HUES64 (cell line): ENCODE data around the gene EPHX1.

Experiments used
- H3K27ac ChIP-seq: 2 replicates; pipeline ENCODE4 v1.7.0; 2013; ENCODE audit warnings: low read depth, low read length, inconsistent platforms
- H3K27me3 ChIP-seq: 2 replicates; pipeline ENCODE4 v1.6.1; 2013; ENCODE audit warnings: mild to moderate bottlenecking, low read length; ENCODE audit not compliant: insufficient read depth
- H3K36me3 ChIP-seq: 2 replicates; pipeline ENCODE4 v1.6.1; 2013; ENCODE audit warnings: mild to moderate bottlenecking, low read length; ENCODE audit not compliant: insufficient read depth
- H3K4me1 ChIP-seq: 2 replicates; pipeline ENCODE4 v1.6.1; 2013; ENCODE audit warnings: mild to moderate bottlenecking, low read length, moderate library complexity; ENCODE audit not compliant: insufficient read depth
- H3K4me3 ChIP-seq: 2 replicates; pipeline ENCODE4 v1.5.1; 2013; ENCODE audit warnings: mild to moderate bottlenecking, low read length, moderate library complexity
- H3K9ac ChIP-seq: 2 replicates; pipeline ENCODE4 v1.6.1; 2013; ENCODE audit warnings: mild to moderate bottlenecking, low read depth, low read length
- H3K9me3 ChIP-seq: 2 replicates; pipeline ENCODE4 v1.6.1; 2013; ENCODE audit warnings: low read depth, low read length; ENCODE audit not compliant: insufficient read depth
- WGBS: fragments of 150-250, 120-280 bp; methylation state at CpG from one replicate; pipeline ENCODE4 v1.1.7; 2013; ENCODE audit warnings: missing lambda C conversion rate; 5-methylcytosine and 5-hydroxymethylcytosine counted together

The EPHX1 gene

DNA sequence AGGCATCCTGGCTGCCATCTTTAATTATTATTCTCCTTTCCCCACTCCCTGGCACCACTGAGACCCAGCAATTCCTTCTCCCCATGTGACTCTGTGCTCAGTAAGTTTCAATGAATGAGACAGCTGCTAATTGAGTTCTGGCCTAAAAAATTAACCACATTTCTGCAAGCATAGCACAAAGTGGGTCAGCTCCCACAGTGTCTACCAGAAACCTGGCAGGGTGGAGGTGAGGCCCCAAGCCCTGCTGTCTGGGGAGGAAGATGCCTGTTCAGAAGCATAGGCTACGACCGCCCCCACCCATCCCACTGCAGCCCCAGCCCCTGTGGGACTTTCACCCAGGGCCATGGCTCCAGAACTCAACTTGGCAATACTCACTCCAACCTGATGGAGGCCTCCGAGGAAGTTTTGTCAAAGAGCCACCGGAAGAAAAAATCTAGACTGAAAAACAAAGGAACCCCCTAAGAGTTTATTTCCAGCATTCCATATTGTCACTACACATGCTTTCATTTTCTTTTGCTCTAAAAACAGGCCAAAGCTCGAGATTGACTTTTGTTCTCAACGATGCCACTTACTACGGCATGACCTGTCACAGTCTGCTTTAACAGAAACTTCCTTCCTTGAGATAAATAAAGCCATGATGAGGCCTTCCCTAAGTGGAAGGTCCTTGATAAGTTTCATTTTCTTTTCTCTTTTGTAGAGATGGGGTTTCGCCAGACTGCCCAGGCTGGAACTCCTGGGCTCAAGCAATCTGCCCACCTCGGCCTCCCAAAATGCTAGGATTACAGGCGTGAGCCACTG is 45.8 kb downstream of the EPHX1 start:
- H3K9me3 ChIP-seq, result peaks cover 4% of the 10 kb centered on the region
- H3K9ac ChIP-seq, result no peak overlapping the region
- no peak overlapping the region for H3K27ac ChIP-seq
- 93% methylated on average over 10 of the region's 10 CpGs for WGBS
- no peak overlapping the region for H3K4me3 ChIP-seq
- no peaks in the 10 kb centered on the region for H3K27me3 ChIP-seq
- H3K36me3 ChIP-seq, result peaks cover 82% of the 10 kb centered on the region
- H3K4me1 ChIP-seq, result no peaks in the 10 kb centered on the region

DNA sequence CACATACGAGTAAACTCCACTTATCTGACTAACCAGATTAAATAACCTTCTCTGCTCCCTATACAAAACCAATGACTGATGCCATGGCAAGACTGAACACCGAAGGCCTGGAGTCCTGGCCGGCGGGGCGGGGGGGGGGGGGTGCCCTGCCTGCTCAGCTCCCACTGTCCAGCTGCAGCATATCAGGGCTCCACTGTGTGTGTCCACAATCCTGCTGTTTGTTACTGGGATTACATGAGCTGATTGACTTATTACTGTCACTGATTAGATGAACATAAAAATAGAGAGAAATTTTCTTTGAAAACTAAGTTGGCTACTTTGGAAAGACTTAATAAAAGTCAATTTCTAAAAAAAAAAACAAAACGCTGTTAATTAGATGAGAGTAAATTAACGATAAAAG is 47.3 kb downstream of the EPHX1 start:
- no peak overlapping the region for H3K9ac ChIP-seq
- H3K36me3 ChIP-seq, result peaks cover 84% of the 10 kb centered on the region
- 71% methylated on average over 6 of the region's 7 CpGs for WGBS

DNA sequence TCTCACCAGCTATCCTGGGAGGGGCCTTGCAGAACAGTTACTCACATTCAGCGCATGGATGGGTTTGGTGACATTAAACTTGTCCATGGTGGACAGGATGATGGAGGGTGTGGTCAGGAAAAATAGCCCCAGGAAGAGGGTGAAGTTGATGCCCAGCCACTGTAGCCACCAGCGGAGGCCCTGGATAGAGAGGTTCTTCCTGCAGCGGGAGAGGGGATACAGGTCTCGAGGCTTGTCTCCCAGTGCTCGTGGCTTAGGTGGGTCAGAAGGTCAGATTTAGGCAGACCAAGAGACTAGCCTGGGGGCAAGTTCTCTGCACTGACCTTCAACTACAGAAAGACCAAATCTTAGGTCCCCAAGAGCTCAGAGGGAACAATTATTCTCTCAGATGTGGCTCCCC is 49.2 kb downstream of the EPHX1 start:
- H3K36me3 ChIP-seq, result peaks cover 86% of the 10 kb centered on the region
- WGBS, result 92% methylated on average over 5 of the region's 5 CpGs
- H3K4me3 ChIP-seq, result no peak overlapping the region
- H3K9ac ChIP-seq, result no peak overlapping the region
- H3K9me3 ChIP-seq, result no peaks in the 10 kb centered on the region
- no peak overlapping the region for H3K27ac ChIP-seq
- H3K4me1 ChIP-seq, result no peaks in the 10 kb centered on the region
- H3K27me3 ChIP-seq, result no peaks in the 10 kb centered on the region

More for the DNA sequence above, 47.3 kb downstream of the EPHX1 start:
- no peak overlapping the region for H3K27ac ChIP-seq
- H3K4me3 ChIP-seq, result no peak overlapping the region
- no peaks in the 10 kb centered on the region for H3K9me3 ChIP-seq
- no peaks in the 10 kb centered on the region for H3K4me1 ChIP-seq
- H3K27me3 ChIP-seq, result no peaks in the 10 kb centered on the region

DNA sequence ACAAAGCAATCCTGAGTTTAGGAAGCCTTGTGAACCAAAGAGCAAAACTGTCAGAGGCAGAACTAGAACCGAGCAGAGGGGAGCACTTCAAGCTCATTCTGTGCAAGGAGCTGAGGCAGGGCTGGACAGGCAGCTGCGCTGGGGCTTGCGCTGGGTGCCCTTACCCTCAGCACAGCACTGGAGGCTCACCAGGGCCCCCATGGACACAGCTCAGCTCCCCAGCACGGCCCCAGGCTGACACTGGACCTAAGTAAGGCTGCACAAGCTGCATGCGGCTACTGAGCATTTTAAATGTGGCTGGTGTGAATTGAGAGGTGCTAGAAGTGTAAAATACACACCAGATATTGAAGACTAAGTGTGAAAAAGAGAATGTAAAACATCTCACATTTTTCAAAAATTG is 50.2 kb downstream of the EPHX1 start:
- H3K27me3 ChIP-seq, result no peaks in the 10 kb centered on the region
- no peak overlapping the region for H3K4me3 ChIP-seq
- H3K27ac ChIP-seq, result no peak overlapping the region
- 95% methylated on average over 5 of the region's 5 CpGs for WGBS
- H3K4me1 ChIP-seq, result no peaks in the 10 kb centered on the region
- H3K9me3 ChIP-seq, result no peaks in the 10 kb centered on the region
- H3K36me3 ChIP-seq, result peaks cover 87% of the 10 kb centered on the region
- H3K9ac ChIP-seq, result no peak overlapping the region

DNA sequence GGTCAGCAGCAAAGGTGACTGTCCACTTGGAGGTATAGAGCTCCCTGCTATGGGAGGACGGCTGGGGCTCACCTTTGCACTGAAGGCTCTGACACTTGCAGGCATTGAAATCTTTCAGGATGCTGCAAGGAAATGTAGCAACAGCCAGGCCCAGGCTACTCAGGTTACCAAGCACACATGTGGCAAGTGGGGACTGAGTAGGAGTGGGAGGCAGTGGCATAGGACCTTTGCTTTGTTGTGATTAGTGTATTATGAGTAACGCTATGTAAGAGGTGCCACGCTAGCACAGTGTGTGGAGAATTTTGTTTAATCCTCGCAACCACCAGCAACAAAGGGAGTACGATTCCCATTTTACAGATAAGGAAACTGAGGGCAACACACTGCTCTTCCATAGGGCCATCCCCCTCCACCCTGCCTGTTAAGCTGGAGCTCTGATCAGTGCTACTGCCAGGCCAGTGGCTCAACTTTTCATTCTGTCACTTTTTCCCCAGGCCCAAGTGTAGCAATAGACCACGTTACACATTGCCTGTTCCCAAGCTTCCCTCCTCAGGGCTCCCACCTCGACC is 51.0 kb downstream of the EPHX1 start:
- Histone ChIP-seq H3K27me3 (no peaks in the 10 kb centered on the region), H3K27ac (no peak overlapping the region), H3K4me3 (no peak overlapping the region), H3K9me3 (no peaks in the 10 kb centered on the region), H3K9ac (no peak overlapping the region), H3K4me1 (no peaks in the 10 kb centered on the region), H3K36me3 (peaks cover 88% of the 10 kb centered on the region)
- 96% methylated on average over 7 of the region's 7 CpGs for WGBS

DNA sequence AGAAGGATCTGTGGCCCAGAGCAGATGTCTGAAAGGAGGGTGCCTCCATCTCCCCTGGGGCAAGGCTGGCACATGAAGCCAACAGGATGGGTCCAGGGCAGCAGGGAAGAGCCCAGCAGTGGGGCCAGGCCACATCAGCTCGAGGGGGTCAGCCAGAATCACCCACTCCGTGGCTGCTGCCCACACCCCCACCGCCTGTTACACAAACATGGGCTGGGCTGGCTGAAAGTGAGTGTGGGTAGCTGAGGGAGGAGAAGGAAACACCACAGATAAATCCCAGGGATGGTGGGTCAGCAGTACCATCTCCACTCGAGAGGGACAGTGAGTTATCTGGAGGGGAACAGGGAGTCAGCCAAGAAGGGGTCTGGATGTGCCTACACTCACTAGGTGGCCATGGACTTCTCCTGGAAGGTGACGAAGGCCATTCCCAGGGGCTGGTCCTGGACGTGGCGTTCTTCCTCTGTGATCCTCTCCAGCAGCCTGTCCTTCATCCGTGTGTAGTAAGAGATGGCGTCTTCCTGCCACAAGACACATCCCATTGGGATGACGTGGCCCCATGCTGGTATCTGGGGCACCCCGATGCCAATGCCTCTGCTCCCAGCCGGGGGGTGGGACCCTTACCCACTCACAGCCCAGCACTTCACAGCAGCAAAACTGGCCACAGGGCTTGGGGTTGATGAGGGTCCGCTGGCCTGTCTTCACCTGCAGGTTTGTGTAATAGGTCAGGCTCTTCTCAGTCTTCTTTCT is 52.1 kb downstream of the EPHX1 start:
- Histone ChIP-seq H3K9me3 (no peaks in the 10 kb centered on the region), H3K9ac (no peak overlapping the region), H3K27ac (no peak overlapping the region), H3K4me1 (no peaks in the 10 kb centered on the region), H3K27me3 (no peaks in the 10 kb centered on the region), H3K36me3 (peaks cover 88% of the 10 kb centered on the region), H3K4me3 (no peak overlapping the region)
- 95% methylated on average over 13 of the region's 13 CpGs for WGBS

DNA sequence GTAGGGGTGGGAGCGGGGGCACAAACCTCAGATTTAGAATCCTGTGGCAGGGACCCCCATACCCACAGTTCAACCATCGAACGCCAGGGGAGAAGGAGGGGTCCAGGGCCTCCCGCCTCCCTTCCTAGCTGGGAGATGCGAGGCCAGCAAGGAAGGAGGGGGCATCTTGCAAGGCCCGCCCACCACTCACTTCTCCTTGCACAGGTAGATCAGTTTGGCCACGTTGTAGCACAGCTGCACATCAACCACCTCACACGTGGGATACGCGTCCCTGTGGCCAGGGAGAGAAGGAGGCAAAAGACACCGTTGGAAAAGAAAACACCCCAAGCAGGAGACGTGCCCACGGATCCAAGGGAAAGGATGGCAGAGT is 52.6 kb downstream of the EPHX1 start:
- Histone ChIP-seq H3K9me3 (no peaks in the 10 kb centered on the region), H3K9ac (no peak overlapping the region), H3K27me3 (no peaks in the 10 kb centered on the region), H3K27ac (no peak overlapping the region), H3K36me3 (peaks cover 88% of the 10 kb centered on the region), H3K4me3 (no peak overlapping the region), H3K4me1 (no peaks in the 10 kb centered on the region)
- 94% methylated on average over 12 of the region's 13 CpGs for WGBS

DNA sequence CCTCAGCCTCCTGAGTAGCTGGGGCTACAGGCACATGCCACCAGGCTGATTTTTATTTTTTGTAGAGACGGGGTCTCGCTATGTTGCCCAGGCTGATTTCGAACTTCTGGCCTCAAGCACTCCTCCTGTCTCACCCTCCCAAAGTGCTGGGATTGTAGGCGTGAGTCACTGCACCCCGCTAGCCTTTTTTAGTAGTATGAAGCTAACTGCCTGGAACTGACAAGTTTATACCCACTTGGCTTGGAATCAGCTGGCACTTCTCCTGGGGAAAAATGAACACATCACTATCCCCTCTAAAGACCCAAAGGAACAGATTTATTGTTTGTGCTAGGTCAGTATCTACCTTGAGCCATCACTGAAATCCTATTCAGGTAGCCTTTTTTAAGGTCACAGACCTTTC is 53.2 kb downstream of the EPHX1 start:
- no peak overlapping the region for H3K4me3 ChIP-seq
- H3K9me3 ChIP-seq, result no peaks in the 10 kb centered on the region
- WGBS, result 98% methylated on average over 5 of the region's 5 CpGs
- no peak overlapping the region for H3K27ac ChIP-seq
- H3K4me1 ChIP-seq, result no peaks in the 10 kb centered on the region
- no peaks in the 10 kb centered on the region for H3K27me3 ChIP-seq
- H3K9ac ChIP-seq, result no peak overlapping the region
- peaks cover 89% of the 10 kb centered on the region for H3K36me3 ChIP-seq

DNA sequence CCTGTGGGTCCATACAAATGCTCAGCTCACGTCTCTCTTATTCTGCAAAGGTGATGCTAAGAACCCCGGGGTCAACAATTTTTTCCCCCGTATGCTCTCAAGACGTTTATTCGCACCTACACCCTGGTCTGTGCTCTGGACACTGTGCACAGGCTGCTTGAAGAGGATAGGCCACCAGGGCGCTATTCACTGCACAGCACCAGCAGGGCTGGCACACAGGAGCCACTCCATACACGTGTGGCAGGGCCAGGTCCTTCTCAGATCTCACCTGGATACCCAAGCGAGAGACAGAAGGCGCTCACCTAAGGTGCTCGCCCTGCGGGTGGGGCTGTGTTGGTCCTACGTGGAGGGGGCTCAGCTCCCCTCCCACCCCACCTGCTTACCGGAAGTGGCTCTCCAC is 55.6 kb downstream of the EPHX1 start:
- H3K27ac ChIP-seq, result no peak overlapping the region

DNA sequence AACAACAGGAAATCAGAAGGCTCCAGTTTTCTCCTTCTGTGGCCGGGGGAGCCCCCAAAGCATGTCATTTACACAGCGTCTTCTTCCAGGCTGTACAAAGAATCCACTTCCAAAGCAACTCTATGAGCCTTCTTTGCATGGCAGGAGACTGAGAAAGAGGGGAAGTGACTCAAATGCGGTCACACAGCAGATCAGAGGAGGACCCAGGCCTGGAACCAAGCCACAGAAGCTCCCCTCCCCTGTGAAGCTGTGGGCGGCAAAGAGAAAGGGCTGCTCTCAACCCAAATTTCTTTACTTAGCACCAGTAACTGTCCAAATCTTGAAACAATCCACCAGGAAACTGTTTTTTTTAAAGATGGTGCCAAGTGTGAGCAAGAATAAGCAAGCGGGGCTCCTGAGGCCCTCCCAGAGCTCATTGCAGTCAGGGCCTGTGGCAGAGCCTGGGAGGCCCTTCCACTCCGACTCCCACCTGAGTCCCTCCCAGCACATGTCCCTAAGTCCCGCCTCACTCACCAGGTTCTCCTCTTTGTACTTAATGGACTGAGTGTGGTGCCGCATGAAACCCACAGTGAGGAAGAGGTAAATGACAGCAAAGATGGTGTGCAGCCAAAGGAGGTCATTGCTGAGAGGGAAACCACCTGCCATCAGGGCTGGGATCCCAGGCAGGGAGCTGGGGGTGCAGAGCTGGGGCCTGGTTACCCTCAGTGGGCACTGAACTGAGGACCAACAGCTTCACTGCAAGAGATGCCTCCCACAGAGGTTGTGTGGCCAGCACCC is 56.3 kb downstream of the EPHX1 start:
- Histone ChIP-seq H3K9ac (no peak overlapping the region), H3K9me3 (no peaks in the 10 kb centered on the region), H3K4me3 (no peak overlapping the region), H3K27me3 (no peaks in the 10 kb centered on the region), H3K27ac (no peak overlapping the region), H3K36me3 (peaks cover 87% of the 10 kb centered on the region), H3K4me1 (no peaks in the 10 kb centered on the region)
- 83% methylated on average over 8 of the region's 8 CpGs for WGBS

More for the DNA sequence above, 55.6 kb downstream of the EPHX1 start:
- Histone ChIP-seq H3K9me3 (no peaks in the 10 kb centered on the region), H3K4me3 (no peak overlapping the region), H3K9ac (no peak overlapping the region), H3K36me3 (peaks cover 87% of the 10 kb centered on the region), H3K27me3 (no peaks in the 10 kb centered on the region), H3K4me1 (no peaks in the 10 kb centered on the region)
- 93% methylated on average over 13 of the region's 13 CpGs for WGBS

DNA sequence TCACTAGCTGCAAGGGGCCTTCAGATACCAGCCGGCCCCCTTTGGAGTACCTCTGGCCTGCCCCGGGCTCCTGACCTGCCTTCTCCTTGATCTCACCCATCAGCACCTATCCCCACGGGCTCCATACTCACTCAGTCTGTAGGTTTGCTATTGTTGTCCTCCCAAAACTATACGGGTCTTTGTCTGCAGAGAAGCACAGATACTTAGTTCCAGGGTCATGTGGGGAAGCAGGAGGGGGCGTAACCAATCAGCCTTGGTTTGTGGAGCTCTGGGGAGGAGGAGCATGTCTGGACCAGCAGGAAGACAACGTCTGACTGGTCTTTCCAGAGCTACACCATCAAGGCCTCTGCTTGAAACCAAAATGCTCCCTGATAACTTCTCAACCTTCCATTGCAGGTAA is 57.1 kb downstream of the EPHX1 start:
- Histone ChIP-seq H3K9me3 (no peaks in the 10 kb centered on the region), H3K4me3 (no peak overlapping the region), H3K27me3 (no peaks in the 10 kb centered on the region), H3K27ac (no peak overlapping the region), H3K36me3 (peaks cover 87% of the 10 kb centered on the region), H3K9ac (no peak overlapping the region), H3K4me1 (no peaks in the 10 kb centered on the region)
- WGBS, result 77% methylated on average over 6 of the region's 6 CpGs
